ENCODE measurements around the gene MSL3B.

Gene MSL3B

DNA sequence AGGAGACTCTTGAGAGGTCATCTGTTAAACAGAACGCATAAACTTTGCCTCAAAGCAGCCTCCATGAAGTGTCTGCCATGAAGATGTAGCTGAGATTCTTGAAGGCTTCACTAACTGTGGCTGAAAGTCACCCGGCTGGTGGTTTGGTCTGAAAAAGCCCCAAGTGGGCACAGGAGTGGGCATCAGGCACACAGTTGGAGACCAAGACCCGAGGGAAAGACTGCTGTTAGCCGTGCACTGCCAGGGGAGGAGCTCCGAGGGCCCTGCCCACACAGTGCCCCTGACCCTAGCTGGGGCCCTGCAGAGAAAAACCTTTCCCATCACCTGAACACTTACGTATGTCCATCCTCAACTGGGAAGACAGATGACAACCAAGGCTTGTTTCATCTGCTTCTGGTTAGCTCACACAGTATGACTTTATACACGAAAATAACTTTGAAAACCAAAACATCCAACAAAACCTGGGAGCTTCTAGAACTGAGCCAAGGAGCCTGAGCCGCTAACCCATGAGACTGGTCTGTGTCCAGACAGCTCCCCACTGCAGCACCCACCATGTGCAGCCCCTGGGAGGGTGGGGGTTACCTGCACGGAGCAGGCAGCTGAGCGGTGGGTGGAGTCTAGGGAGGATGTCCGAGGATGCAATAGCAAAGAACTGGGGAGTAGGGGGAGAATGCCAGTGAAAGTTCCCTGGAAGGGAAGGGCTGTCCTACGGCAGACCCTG, 29.3 kb downstream of the MSL3B start (continued):
- no peak for TF ChIP-seq REST (IDR thresholded peaks at IDR 0.05; ENCODE audit: low read depth)

DNA sequence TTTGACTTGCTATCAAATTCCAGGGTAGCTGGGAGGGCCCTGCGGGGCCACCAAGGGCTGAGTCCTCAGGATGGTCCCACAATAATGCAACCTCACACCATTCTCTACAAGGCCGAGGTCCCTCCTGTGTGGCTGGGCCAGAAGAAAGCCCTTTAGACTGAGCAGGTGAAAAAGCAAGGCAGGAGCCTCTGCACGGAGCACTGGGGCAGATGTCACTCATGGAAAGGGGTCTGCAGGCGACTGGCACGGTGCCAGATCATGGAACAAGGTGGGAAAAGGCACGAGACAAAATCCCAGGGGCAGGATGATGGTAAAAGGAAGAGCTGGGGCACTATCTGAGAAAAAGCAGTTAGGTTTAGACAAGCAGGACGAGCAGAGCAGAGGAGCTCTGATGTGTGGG, 29.9 kb downstream of the MSL3B start:
- H4K20me1 ChIP-seq (ENCODE audit: insufficient read depth), result peaks cover 25% of the 10 kb centered on the region; the same call in 1 of the 2 replicates
- H3K36me3 ChIP-seq (ENCODE audit: control insufficient read depth in 1 of 2, insufficient read depth in 2 of 2, low read length in 2 of 2), result peaks cover 74 to 84% of the 10 kb centered on the region in 2 experiments
- no peaks in the 10 kb centered on the region for H3K27me3 ChIP-seq (ENCODE audit: insufficient read depth, low read length)
- H3K9me3 ChIP-seq (ENCODE audit: control insufficient read depth in 1 of 2, insufficient read depth in 1 of 2, low read depth in 1 of 2, low read length in 2 of 2), result no peaks in the 10 kb centered on the region
- no peaks in the 10 kb centered on the region for H3K9me2 ChIP-seq (ENCODE audit: insufficient read depth)
- no peak overlapping the region for H2AFZ ChIP-seq (ENCODE audit: low read depth, low read length, poor library complexity, severe bottlenecking)
- DNase-seq (ENCODE audit: low read depth, low spot score), result no peak
- H3K27ac ChIP-seq (ENCODE audit: low read depth, low read length), result no peak overlapping the region
- H3K4me2 ChIP-seq (ENCODE audit: low read length), result no peak overlapping the region
- no peak overlapping the region for H3K9ac ChIP-seq (ENCODE audit: low read length)
- no peaks in the 10 kb centered on the region for H3K4me1 ChIP-seq (ENCODE audit: control insufficient read depth in 1 of 2, insufficient read depth in 2 of 2, low read length in 2 of 2)
- ChIA-PET RAD21 (ENCODE audit: low non-redundant PET in 1 of 2, low total read pairs in 2 of 2, uncharacterized antibody in 2 of 2, unreplicated experiment in 2 of 2) (no interaction called here), POLR2A (no interaction called here), CTCF (no interaction called here)
- no peak overlapping the region for H3K4me3 ChIP-seq (replicated peaks in 1 of 2; ENCODE audit: low read depth in 1 of 2, low read length in 2 of 2)
- intact Hi-C loops (cut with micrococcal nuclease), result loop anchor here (10.0 kb wide), 1 partner anchor 353 kb away; no protein-coding TSS in a partner anchor
- no TSS peak for BruUV-seq (replicated peaks)
- no peak for ATAC-seq
- TF ChIP-seq TCF7L2 (IDR thresholded peaks at IDR 0.05; ENCODE audit: borderline replicate concordance, extremely low read depth, insufficient read depth, insufficient read length) (no peak), SP1 (IDR thresholded peaks at IDR 0.05; ENCODE audit: low read depth) (no peak), YY1 (IDR thresholded peaks at IDR 0.05; ENCODE audit: extremely low read depth, insufficient replicate concordance, low read depth, low read length) (no peak), EZH2phosphoT487 (IDR thresholded peaks at IDR 0.05; ENCODE audit: borderline replicate concordance) (no peak), RAD21 (IDR thresholded peaks at IDR 0.05; ENCODE audit: low read depth) (no peak), POLR2AphosphoS5 (IDR thresholded peaks at IDR 0.05; ENCODE audit: low read depth, low read length) (no peak; the same call in 1 of the 2 replicates)
- peaks cover 90% of the 10 kb centered on the region for H3K79me2 ChIP-seq (ENCODE audit: insufficient read depth, low read length)

Data from HCT116 (cell line).